Right ventricle myocardium superior (tissue), 1 donor: ENCODE results near the gene ATP10A. TPM values are rescaled to one million over a fixed set of nuclear protein-coding genes. Genes with fewer than 3 reads are reported as not detected.
A peak's percentile ranks its signal among the peaks of the same experiment; 100 is the strongest.
"Not testable (repeated sequence)": the region's sequence is repeated elsewhere in the genome, so short reads cannot be mapped to it uniquely, and the experiment has no call there.

Experiments used
- ATAC-seq: fragments of 200-7000 bp; cut with Tn5 transposase; one replicate; pipeline ENCODE4 v1.9.1; 2020; ENCODE audit warnings: mild to moderate bottlenecking; ENCODE audit not compliant: poor library complexity
- DNase-seq: peaks from one replicate; pipeline ENCODE4 v3.0.0-alpha.2; 2020
- intact Hi-C: fragments of 100-400 bp; cut with DNase I; formaldehyde crosslinking; loops from one replicate; pipeline ENCODE4 v1.11.2; 2022
- total RNA-seq: library from RNA; stranded (reverse); fragmentation: NEBNext Ultra II Directional; extraction: Animal tissue kit (Norgen Biotek cat#: 25700); gene quantifications from one replicate; pipeline ENCODE4 v1.2.1, GENCODE V29; 2021
- donor health status: DM: no; HTN: yes; CAD: no; lungs with severe emphysema.

ATP10A gene
- total RNA-seq, 1 donor from 2014 or later: 0.75 TPM

- ATAC-seq: no peak
- intact Hi-C loops: no loop called here
- no peak for DNase-seq
These were observed 24.7 kb upstream of the ATP10A start for GRCh38 chr15:25887870-25888269.

GRCh38 chr15:25886498-25887140 lies 23.5 kb upstream of the ATP10A start:
- intact Hi-C loops: no loop called here
- peak; percentile 61 for DNase-seq
- peak; percentile 60 for ATAC-seq

- intact Hi-C loops: no loop called here
- ATAC-seq (no peak), DNase-seq (no peak)
These were observed 21.2 kb upstream of the ATP10A start for GRCh38 chr15:25884370-25884769.

- DNase-seq (no peak), ATAC-seq (no peak)
- intact Hi-C loops: no loop called here
These were observed 20.5 kb upstream of the ATP10A start for GRCh38 chr15:25883463-25884259.

GRCh38 chr15:25882466-25882865 lies 19.3 kb upstream of the ATP10A start:
- ATAC-seq: no peak
- intact Hi-C loops: no loop called here
- no peak for DNase-seq

- intact Hi-C loops, ATAC-seq, DNase-seq: not testable (repeated sequence)
These were observed 17.8 kb upstream of the ATP10A start for GRCh38 chr15:25880877-25881276.

- DNase-seq: no peak
- intact Hi-C loops: no loop called here
- ATAC-seq: no peak
These were observed 17.3 kb upstream of the ATP10A start for GRCh38 chr15:25880411-25880810.

- ATAC-seq: no peak
- intact Hi-C loops: no loop called here
- DNase-seq: no peak
These were observed 16.3 kb upstream of the ATP10A start for GRCh38 chr15:25879438-25879837.

GRCh38 chr15:25877681-25878080 lies 14.6 kb upstream of the ATP10A start:
- ATAC-seq (no peak), DNase-seq (no peak)
- intact Hi-C loops: no loop called here

GRCh38 chr15:25876231-25877140 lies 13.4 kb upstream of the ATP10A start:
- no peak for ATAC-seq
- intact Hi-C loops: no loop called here

GRCh38 chr15:25875566-25875965 lies 12.4 kb upstream of the ATP10A start:
- intact Hi-C loops: no loop called here
- DNase-seq (no peak), ATAC-seq (no peak)

More at GRCh38 chr15:25876231-25877140, 13.4 kb upstream of the ATP10A start:
- no peak for DNase-seq

GRCh38 chr15:25874379-25874778 lies 11.3 kb upstream of the ATP10A start:
- intact Hi-C loops: no loop called here
- DNase-seq: no peak
- no peak for ATAC-seq

GRCh38 chr15:25871403-25871802 lies 8.3 kb upstream of the ATP10A start:
- DNase-seq (no peak), ATAC-seq (no peak)
- intact Hi-C loops: no loop called here

- intact Hi-C loops: no loop called here
- no peak for DNase-seq
These were observed 7.8 kb upstream of the ATP10A start for GRCh38 chr15:25870938-25871337.

GRCh38 chr15:25869701-25870100 lies 6.6 kb upstream of the ATP10A start:
- no peak for DNase-seq
- intact Hi-C loops: no loop called here
- ATAC-seq: no peak

More at GRCh38 chr15:25870938-25871337, 7.8 kb upstream of the ATP10A start:
- no peak for ATAC-seq

- DNase-seq: no peak
- ATAC-seq: no peak
- intact Hi-C loops: no loop called here
These were observed 3.7 kb upstream of the ATP10A start for GRCh38 chr15:25866874-25867273.

- ATAC-seq (no peak), DNase-seq (no peak)
- intact Hi-C loops: no loop called here
These were observed 3.1 kb upstream of the ATP10A start for GRCh38 chr15:25866251-25866650.

GRCh38 chr15:25864966-25865365 lies 1.8 kb upstream of the ATP10A start:
- DNase-seq (no peak), ATAC-seq (no peak)
- intact Hi-C loops: no loop called here

- no peak for DNase-seq
- ATAC-seq: no peak
- intact Hi-C loops: no loop called here
These were observed 947 bp upstream of the ATP10A start for GRCh38 chr15:25863968-25864580.
